Epithelial cell of esophagus (primary cell): ENCODE measurements around the gene PTPRR.

Experiments used
- DNase-seq: peaks from one replicate; pipeline ENCODE4 v3.0.0; 2010; ENCODE audit warnings: low read depth
- H3K4me3 ChIP-seq: 2 replicates; pipeline ENCODE4 v1.5.1; 2011; ENCODE audit warnings: mild to moderate bottlenecking, low read length, control low read depth
- CTCF ChIP-seq: IDR thresholded peaks from 2 replicates; pipeline ENCODE4 v1.5.1; 2011; ENCODE audit warnings: low read depth, mild to moderate bottlenecking, low read length, control low read depth, inconsistent platforms; ENCODE audit not compliant: insufficient read depth; ENCODE audit errors: missing control alignments

Gene PTPRR

GRCh38 chr12:70806827-70807226, 113.7 kb downstream of the PTPRR start:
- no peak for DNase-seq
- H3K4me3 ChIP-seq, result no peak overlapping the region
- TF ChIP-seq CTCF, result no peak

- peak; percentile 15 for DNase-seq
- no peak for TF ChIP-seq CTCF
- H3K4me3 ChIP-seq, result no peak overlapping the region
Measured at GRCh38 chr12:70806043-70806442, 114.5 kb downstream of the PTPRR start.

GRCh38 chr12:70798016-70798783, 122.3 kb downstream of the PTPRR start:
- no peak overlapping the region for H3K4me3 ChIP-seq
- DNase-seq, result peak; percentile 21
- no peak for TF ChIP-seq CTCF

- no peak for DNase-seq
- TF ChIP-seq CTCF, result no peak
- no peak overlapping the region for H3K4me3 ChIP-seq
Measured at GRCh38 chr12:70796989-70797388, 123.5 kb downstream of the PTPRR start.

GRCh38 chr12:70795608-70796007, 124.9 kb downstream of the PTPRR start:
- DNase-seq, result no peak
- H3K4me3 ChIP-seq, result no peak overlapping the region
- no peak for TF ChIP-seq CTCF

- no peak overlapping the region for H3K4me3 ChIP-seq
- TF ChIP-seq CTCF, result no peak
Measured at GRCh38 chr12:70794131-70794530, 126.4 kb downstream of the PTPRR start.

GRCh38 chr12:70788774-70789173, 131.8 kb downstream of the PTPRR start:
- TF ChIP-seq CTCF, result no peak
- DNase-seq, result no peak
- H3K4me3 ChIP-seq, result no peak overlapping the region

More at GRCh38 chr12:70794131-70794530, 126.4 kb downstream of the PTPRR start:
- DNase-seq, result peak; percentile 18
